Activated CD4-positive, alpha-beta T cell treated with anti-CD3 and anti-CD28 coated beads, Interleukin-2, amount 10 ng/mL, durations not matched to agents 24 days and 14 days (primary cell): ENCODE data around the gene PGAP3. TPM values are rescaled to one million over a fixed set of nuclear protein-coding genes. Genes with fewer than 3 reads are reported as not detected.

Source experiments
- DNase-seq: peaks from one replicate; pipeline ENCODE4 v3.0.0; 2022
- H3K27ac Mint-ChIP-seq: one replicate; pipeline ENCODE4 v1.8.0; 2022; ENCODE audit warnings: mild to moderate bottlenecking, mixed read lengths
- H3K27me3 Mint-ChIP-seq: one replicate; pipeline ENCODE4 v1.8.0; 2022; ENCODE audit warnings: mixed read lengths
- H3K36me3 Mint-ChIP-seq: one replicate; pipeline ENCODE4 v1.8.0; 2022; ENCODE audit warnings: low read depth, mild to moderate bottlenecking, mixed read lengths
- H3K4me1 Mint-ChIP-seq: one replicate; pipeline ENCODE4 v1.8.0; 2021; ENCODE audit warnings: mixed read lengths
- H3K4me3 Mint-ChIP-seq: one replicate; pipeline ENCODE4 v1.8.0; 2022; ENCODE audit warnings: mild to moderate bottlenecking, moderate library complexity, mixed read lengths
- H3K9me3 Mint-ChIP-seq: one replicate; pipeline ENCODE4 v1.8.0; 2021; ENCODE audit warnings: mixed read lengths
- intact Hi-C: fragments of 100-400 bp; cut with micrococcal nuclease; formaldehyde crosslinking; loops from one replicate; pipeline ENCODE4 v1.15.1; 2023
- total RNA-seq: library from RNA; stranded (reverse); gene quantifications from 2 replicates; pipeline ENCODE4 v1.2.3, GENCODE V29; 2022

Gene PGAP3
- total RNA-seq, 1 donor from 2014 or later, result 13.5 TPM

GRCh38 chr17:39666601-39667261 lies 21.1 kb downstream of the PGAP3 start:
- Mint-ChIP-seq H3K4me3 (peak overlapping the region; percentile 48), H3K9me3 (no peaks in the 10 kb centered on the region), H3K27ac (no peak overlapping the region), H3K36me3 (peaks cover 1% of the 10 kb centered on the region), H3K4me1 (peaks cover 5% of the 10 kb centered on the region), H3K27me3 (peaks cover 29% of the 10 kb centered on the region)
- intact Hi-C loops, result no loop called here
- no peak for DNase-seq

GRCh38 chr17:39666231-39666600 lies 21.6 kb downstream of the PGAP3 start:
- Mint-ChIP-seq H3K4me1 (peaks cover 4% of the 10 kb centered on the region), H3K27me3 (peaks cover 29% of the 10 kb centered on the region), H3K4me3 (no peak overlapping the region), H3K36me3 (peaks cover 6% of the 10 kb centered on the region), H3K27ac (peak overlapping the region; percentile 15), H3K9me3 (no peaks in the 10 kb centered on the region)
- intact Hi-C loops, result no loop called here
- no peak for DNase-seq

- Mint-ChIP-seq H3K9me3 (no peaks in the 10 kb centered on the region), H3K27ac (peak overlapping the region; percentile 15), H3K4me3 (no peak overlapping the region), H3K4me1 (peaks cover 4% of the 10 kb centered on the region), H3K36me3 (peaks cover 7% of the 10 kb centered on the region), H3K27me3 (peaks cover 29% of the 10 kb centered on the region)
- intact Hi-C loops, result no loop called here
- DNase-seq, result no peak
These were observed 22.1 kb downstream of the PGAP3 start for GRCh38 chr17:39665642-39666224.

- no peak for DNase-seq
- peaks cover 7% of the 10 kb centered on the region for H3K36me3 Mint-ChIP-seq
- peak within 1 kb of the TSS; percentile 15 for H3K27ac Mint-ChIP-seq
- intact Hi-C loops, result no loop called here
- no peaks in the 10 kb centered on the region for H3K9me3 Mint-ChIP-seq
- H3K4me1 Mint-ChIP-seq, result peaks cover 4% of the 10 kb centered on the region
- H3K27me3 Mint-ChIP-seq, result peaks cover 25% of the 10 kb centered on the region
- H3K4me3 Mint-ChIP-seq, result no peak within 1 kb of the TSS
These were observed 23.0 kb downstream of the PGAP3 start, which contains the start of gene TCAP for GRCh38 chr17:39664581-39665561. Gene TCAP, plus strand, starts transcription at chr17:39665349. Its CDS starts 11 bp downstream, at chr17:39665360.

DNA sequence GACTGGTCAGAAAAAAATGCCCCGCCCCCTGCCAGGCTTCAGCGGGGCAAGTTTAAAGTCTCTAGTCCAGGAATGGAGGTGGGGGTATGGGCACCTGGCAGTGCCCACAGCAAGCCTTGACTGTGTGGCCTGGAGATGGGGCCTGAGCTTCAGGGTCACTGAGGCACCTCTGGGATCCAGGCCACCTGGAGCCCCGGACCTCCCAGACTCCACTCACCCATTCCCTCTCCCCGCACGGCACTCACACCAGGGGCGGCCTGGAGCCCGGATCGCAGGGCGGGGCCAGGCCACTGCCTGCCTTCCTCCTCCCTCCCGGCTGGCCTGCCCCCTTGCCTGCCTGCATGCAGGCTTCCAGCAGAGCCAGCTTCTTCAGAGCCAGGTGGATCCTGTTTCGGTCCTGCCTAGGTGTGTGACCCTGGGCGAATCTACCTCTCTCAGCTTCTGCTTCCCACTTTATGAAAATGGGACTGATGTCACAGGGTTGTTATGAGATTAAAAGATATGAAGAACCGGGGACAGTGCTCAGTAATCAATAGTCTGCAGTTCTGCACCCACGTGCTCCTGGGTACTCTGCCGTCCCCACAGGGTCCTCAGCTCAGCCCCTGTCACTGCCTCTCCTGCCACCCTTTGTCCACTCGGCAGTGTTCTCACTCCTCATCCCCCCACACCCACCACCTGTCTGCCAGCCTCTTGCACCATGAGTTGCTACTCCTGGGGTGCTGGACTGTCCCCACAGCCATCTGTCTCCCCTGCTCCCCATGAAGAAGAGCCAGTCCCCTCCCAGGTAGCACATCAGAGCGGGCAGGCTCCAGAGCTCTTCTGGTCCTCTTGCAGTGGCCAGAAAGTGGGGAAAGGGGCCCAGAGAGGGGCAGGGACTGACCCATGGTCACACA lies 23.9 kb downstream of the PGAP3 start:
- no peak for DNase-seq
- Mint-ChIP-seq H3K4me3 (no peak overlapping the region), H3K9me3 (no peaks in the 10 kb centered on the region), H3K27ac (no peak overlapping the region), H3K36me3 (peaks cover 10% of the 10 kb centered on the region), H3K27me3 (peaks cover 20% of the 10 kb centered on the region), H3K4me1 (peaks cover 6% of the 10 kb centered on the region)
- intact Hi-C loops, result no loop called here

DNA sequence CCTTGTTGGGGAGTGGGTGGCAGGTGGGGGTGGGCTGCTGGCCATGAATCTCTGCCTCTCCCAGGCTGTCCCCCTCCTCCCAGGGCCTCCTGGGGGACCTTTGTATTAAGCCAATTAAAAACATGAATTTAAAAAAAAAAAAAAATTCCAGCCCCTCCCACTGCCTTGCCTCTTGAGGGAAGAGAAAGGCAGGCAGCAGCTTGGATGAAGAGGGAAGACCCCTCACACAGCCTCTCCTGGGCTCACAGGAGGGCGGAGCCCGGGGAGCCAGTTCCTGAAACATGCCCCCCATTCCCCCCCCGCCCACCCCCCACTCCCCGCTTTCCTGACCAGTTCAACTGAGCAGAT lies 24.5 kb downstream of the PGAP3 start:
- Mint-ChIP-seq H3K36me3 (peaks cover 13% of the 10 kb centered on the region), H3K27ac (no peak overlapping the region), H3K4me3 (no peak overlapping the region), H3K27me3 (peaks cover 16% of the 10 kb centered on the region), H3K4me1 (peaks cover 2% of the 10 kb centered on the region), H3K9me3 (no peaks in the 10 kb centered on the region)
- intact Hi-C loops, result no loop called here
- DNase-seq, result no peak

DNA sequence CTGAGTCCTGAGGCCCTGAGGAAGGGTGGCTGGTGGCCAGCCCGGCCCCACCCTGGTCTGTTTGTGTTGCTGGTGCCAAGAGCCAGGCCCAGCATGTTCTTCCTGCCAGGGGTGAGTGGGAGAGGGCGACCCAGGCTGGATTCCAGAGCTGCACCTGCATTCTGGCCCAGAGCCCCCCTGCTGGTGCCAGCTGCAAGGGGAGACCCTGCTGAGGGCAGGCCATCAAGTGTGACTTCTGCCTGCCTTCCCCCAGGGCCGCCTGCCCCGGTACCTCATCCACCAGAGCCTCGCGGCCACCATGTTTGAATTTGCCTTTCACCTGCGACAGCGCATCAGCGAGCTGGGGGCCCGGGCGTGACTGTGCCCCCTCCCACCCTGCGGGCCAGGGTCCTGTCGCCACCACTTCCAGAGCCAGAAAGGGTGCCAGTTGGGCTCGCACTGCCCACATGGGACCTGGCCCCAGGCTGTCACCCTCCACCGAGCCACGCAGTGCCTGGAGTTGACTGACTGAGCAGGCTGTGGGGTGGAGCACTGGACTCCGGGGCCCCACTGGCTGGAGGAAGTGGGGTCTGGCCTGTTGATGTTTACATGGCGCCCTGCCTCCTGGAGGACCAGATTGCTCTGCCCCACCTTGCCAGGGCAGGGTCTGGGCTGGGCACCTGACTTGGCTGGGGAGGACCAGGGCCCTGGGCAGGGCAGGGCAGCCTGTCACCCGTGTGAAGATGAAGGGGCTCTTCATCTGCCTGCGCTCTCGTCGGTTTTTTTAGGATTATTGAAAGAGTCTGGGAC lies 25.1 kb downstream of the PGAP3 start:
- H3K4me1 Mint-ChIP-seq, result peaks cover 2% of the 10 kb centered on the region
- peaks cover 12% of the 10 kb centered on the region for H3K27me3 Mint-ChIP-seq
- no peak for DNase-seq
- peaks cover 16% of the 10 kb centered on the region for H3K36me3 Mint-ChIP-seq
- no peak overlapping the region for H3K27ac Mint-ChIP-seq
- H3K9me3 Mint-ChIP-seq, result no peaks in the 10 kb centered on the region
- no peak overlapping the region for H3K4me3 Mint-ChIP-seq
- intact Hi-C loops, result no loop called here

DNA sequence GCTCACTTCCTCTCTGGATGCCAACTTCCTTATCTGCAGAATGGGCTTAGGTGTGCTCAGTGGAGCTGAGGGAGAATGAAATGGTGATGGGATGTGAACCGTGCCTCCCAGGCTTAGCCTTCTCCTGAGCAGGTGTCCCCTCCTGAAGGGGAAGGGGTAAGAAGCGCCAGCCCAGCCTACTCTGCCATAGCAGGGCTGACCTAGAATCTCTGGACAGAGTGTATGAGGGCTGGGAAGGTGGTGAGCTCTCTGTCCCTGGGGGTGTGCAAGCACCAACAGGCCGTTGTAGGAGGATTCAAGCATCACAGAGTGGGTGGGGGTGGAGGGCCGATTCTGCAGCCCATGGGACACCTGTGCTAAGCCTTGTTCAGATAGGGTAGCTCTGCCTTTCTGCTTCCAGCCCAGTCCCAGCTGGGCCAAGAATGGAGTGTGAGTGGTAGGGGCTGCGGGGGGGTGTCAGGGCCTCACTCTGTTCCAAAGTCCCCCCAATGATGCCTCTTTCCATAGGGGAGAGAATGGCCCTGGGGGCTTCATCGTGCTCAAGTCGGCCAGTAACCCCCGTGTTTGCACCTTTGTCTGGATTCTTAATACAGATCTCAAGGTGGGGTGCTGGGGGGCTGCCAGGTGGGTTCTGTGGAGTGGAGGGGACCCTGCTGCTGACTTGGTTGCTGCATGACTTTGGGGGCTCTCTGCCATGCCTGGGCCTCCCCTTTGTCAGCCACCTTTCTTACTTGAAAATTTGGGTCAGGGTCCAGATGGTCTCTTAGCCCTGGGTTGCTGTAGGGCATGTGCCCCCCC lies 25.9 kb downstream of the PGAP3 start:
- H3K27ac Mint-ChIP-seq, result no peak overlapping the region

DNA sequence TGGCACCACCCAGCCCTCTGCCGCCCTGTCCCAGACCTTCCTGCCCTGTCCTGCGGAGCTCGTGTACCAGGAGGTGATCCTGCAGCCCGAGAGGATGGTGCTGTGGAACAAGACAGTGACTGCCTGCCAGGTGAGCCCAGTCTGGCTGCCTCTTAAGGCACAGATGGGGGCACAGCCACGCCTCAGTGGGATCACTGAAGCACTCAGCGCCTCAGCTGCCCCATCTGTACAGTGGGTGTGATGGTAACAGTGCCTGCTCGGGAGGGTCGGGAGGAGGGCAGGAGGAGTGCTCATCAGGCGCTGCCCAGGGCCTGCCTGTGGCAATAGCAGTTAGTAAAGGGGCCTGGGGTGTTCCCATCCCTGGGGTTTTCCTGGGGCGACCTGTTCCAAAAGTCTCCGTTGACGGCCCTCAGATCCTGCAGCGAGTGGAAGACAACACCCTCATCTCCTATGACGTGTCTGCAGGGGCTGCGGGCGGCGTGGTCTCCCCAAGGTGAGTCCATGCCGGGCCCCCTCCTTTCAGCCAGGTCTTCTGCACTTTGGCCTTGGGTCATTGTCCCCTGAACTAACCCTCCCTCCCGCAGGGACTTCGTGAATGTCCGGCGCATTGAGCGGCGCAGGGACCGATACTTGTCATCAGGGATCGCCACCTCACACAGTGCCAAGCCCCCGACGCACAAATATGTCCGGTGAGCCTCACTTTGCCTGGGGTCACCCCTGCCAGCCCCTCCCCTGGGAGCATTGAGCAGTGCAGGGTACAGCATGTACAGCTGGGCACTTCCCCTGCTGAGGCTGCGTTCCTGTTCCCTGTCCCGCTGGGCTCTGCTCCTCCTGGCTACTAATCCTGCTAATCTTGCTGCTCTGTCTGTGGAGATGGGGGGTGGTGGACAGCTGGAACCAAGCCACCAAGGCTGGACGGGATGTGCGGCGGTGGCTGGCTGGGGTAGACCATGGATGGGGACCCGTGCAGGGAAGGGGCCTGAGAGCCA lies 27.2 kb downstream of the PGAP3 start:
- H3K4me3 Mint-ChIP-seq, result no peak overlapping the region
- H3K36me3 Mint-ChIP-seq, result peaks cover 19% of the 10 kb centered on the region
- intact Hi-C loops, result no loop called here
- no peak for DNase-seq
- no peak overlapping the region for H3K27ac Mint-ChIP-seq
- no peaks in the 10 kb centered on the region for H3K27me3 Mint-ChIP-seq
- H3K9me3 Mint-ChIP-seq, result no peaks in the 10 kb centered on the region
- peaks cover 3% of the 10 kb centered on the region for H3K4me1 Mint-ChIP-seq

More for the DNA sequence above, 25.9 kb downstream of the PGAP3 start:
- Mint-ChIP-seq H3K36me3 (peaks cover 17% of the 10 kb centered on the region), H3K4me3 (no peak overlapping the region), H3K9me3 (no peaks in the 10 kb centered on the region), H3K27me3 (peaks cover 10% of the 10 kb centered on the region), H3K4me1 (peaks cover 2% of the 10 kb centered on the region)
- DNase-seq, result no peak
- intact Hi-C loops, result no loop called here

GRCh38 chr17:39660011-39660360 lies 27.9 kb downstream of the PGAP3 start:
- Mint-ChIP-seq H3K36me3 (peaks cover 19% of the 10 kb centered on the region), H3K9me3 (no peaks in the 10 kb centered on the region), H3K27ac (no peak overlapping the region), H3K4me3 (no peak overlapping the region), H3K4me1 (peaks cover 5% of the 10 kb centered on the region), H3K27me3 (no peaks in the 10 kb centered on the region)
- DNase-seq, result no peak
- intact Hi-C loops, result no loop called here

DNA sequence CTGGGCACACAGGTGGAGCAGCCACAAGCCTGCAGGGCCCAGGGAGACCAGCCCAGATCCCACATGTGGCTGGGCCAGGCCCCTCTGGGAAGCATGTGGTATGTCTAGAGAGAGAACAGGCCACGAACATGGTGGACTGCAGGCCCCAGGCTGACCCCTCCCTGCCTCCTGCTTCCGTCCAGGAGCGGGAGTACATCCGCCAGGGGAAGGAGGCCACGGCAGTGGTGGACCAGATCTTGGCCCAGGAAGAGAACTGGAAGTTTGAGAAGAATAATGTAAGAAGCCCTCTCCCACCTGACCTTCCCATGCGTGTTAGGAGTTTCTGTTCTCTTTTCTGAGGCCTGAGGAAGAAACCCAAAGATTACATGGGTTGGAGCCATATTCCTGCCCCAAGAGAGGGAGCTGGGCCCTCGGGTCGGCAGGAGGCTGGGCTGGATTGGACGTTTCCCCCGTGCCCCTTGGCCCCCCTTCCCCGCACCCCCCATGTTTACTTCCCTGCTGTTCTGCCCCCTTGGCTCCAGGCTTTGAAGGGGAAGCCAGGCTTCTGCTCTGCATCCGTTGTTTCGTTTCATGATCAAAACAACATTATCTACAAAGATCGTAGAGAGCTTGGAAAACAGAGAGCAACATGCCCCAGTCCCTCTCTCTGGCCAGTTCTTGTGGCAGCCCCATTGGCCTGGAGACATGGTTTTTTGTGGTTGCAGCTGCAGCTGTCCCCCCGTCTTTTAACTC lies 28.4 kb downstream of the PGAP3 start:
- Mint-ChIP-seq H3K36me3 (peaks cover 19% of the 10 kb centered on the region), H3K4me3 (no peak overlapping the region), H3K4me1 (peaks cover 5% of the 10 kb centered on the region), H3K9me3 (no peaks in the 10 kb centered on the region), H3K27ac (no peak overlapping the region), H3K27me3 (no peaks in the 10 kb centered on the region)
- DNase-seq, result no peak
- intact Hi-C loops, result no loop called here
